DMS79 treated with DMSO at 0.1 percent for 48 hours (cell line): Measurements from ENCODE around the gene PPP2R5B.
"Not testable (repeated sequence)": the region's sequence is repeated elsewhere in the genome, so short reads cannot be mapped to it uniquely, and the experiment has no call there.

Source experiments
- DNase-seq: peaks from one replicate; lab custom pipeline; 2025; lab: John Stamatoyannopoulos, UW

Gene PPP2R5B

DNA sequence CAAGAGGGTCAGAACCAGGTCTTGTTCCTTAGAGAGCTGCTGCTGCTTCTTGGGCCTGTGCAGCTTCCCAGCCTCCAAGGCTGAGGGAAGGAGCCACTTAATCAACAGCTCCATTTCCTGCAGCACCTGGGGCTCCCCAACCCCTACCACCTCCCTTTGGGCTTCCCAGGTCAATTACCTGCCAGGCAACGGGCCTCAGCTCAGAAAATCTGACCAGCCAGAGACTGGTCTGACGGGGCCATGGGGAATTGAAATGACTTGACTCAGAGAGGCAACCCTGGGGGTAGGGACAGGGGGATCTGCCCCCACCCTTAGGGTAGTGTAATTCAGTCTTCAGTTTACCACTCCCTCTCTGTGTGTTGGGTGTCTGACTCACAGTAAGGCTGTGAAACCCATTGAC, 52.2 kb downstream of the PPP2R5B start:
- DNase-seq: no peak

DNA sequence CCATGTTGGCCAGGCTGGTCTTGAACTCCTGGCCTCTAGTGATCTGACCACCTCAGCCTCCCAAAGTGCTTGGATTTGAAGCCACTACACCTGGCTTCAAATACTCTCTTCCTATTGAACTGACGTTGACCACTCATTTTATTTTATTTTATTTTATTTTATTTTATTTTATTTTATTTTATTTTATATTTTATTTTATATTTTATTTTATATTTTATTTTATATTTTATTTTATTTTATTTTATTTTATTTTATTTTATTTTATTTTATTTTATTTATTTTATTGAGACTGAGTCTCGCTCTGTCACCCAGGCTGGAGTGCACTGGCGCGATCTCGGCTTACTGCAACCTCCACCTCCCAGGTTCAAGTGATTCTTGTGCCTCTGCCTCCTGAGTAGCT, 58.9 kb downstream of the PPP2R5B start:
- DNase-seq: not testable (repeated sequence)
